ENCODE results near the gene STC2. TPM values are rescaled to one million over a fixed set of nuclear protein-coding genes. Genes with fewer than 3 reads are reported as not detected.

STC2 gene
- total RNA-seq, 1 donor from 2014 or later: 2.6 TPM

DNA sequence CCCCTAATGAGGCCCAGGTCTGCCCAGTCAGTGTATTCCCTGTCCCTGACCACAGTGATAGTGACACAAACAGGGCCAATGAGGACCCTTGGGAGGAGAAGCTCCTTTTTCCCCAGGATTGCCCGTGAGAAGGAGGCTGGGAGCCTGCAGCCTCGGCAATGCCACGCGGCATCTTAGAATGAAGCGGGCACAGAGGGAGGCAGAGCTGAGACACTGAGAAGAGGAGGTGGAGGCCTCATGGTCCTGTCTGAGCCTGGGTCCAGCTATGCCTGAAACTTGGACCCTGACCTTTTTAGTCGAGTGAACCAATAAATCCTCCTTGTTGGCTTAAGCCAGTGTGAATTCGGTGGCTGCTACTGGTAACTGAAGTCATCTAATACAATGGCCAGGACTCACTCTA, 28.4 kb downstream of the STC2 start:
- Mint-ChIP-seq H3K36me3 (ENCODE audit: low read depth) (no peaks in the 10 kb centered on the region), H3K27me3 (ENCODE audit: low read depth) (peaks cover 21% of the 10 kb centered on the region), H3K27ac (ENCODE audit: unreplicated experiment) (no peak overlapping the region), H3K4me1 (peaks cover 78% of the 10 kb centered on the region), H3K4me3 (no peak overlapping the region), H3K9me3 (no peaks in the 10 kb centered on the region)
- no peak for DNase-seq (ENCODE audit: low read depth, low spot score)
- TF ChIP-seq, protein P1, sequence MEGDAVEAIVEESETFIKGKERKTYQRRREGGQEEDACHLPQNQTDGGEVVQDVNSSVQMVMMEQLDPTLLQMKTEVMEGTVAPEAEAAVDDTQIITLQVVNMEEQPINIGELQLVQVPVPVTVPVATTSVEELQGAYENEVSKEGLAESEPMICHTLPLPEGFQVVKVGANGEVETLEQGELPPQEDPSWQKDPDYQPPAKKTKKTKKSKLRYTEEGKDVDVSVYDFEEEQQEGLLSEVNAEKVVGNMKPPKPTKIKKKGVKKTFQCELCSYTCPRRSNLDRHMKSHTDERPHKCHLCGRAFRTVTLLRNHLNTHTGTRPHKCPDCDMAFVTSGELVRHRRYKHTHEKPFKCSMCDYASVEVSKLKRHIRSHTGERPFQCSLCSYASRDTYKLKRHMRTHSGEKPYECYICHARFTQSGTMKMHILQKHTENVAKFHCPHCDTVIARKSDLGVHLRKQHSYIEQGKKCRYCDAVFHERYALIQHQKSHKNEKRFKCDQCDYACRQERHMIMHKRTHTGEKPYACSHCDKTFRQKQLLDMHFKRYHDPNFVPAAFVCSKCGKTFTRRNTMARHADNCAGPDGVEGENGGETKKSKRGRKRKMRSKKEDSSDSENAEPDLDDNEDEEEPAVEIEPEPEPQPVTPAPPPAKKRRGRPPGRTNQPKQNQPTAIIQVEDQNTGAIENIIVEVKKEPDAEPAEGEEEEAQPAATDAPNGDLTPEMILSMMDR (conservative IDR thresholded peaks at IDR 0.05): no peak

DNA sequence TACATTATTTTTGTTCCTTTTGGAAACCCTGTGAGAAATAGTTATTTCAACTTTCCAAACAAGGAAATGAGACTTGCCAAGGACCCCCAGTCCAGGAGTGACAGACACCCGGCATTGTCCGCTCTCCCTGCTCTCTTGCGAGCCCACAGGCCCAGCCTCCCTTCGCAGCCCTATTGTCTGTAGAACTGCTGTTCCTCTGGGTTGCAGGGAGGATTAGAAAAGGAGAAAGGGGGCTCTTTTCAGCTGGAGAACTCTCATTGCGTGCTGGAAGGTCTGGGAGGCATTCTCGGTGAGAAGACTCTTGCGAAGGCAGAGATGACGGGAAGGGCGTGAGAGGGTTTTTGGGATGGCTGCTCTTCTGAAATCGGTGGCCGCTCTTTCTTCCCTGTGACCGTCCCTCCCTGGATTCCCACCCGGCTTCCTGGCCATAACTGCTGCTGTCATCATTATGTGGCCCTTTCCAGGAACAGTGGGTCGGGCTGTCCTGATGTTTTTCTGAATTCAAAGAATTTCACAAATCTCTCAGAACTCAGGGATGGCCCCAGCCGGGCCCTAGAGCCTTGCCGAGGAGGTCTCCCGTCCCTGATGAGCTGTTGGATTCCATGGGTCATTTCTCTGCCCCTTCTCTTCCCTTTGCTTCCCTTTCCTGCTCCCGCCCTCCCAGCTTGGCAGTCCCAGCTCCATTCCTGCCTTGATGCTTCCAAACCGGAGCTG, 29.8 kb downstream of the STC2 start:
- H3K9me3 Mint-ChIP-seq: no peaks in the 10 kb centered on the region
- DNase-seq (ENCODE audit: low read depth, low spot score): no peak
- peak overlapping the region; percentile 17 for H3K4me3 Mint-ChIP-seq
- H3K27ac Mint-ChIP-seq (ENCODE audit: unreplicated experiment): no peak overlapping the region
- H3K4me1 Mint-ChIP-seq: peaks cover 75% of the 10 kb centered on the region
- TF ChIP-seq, protein P1 (conservative IDR thresholded peaks at IDR 0.05): no peak
- peaks cover 32% of the 10 kb centered on the region for H3K27me3 Mint-ChIP-seq (ENCODE audit: low read depth)
- H3K36me3 Mint-ChIP-seq (ENCODE audit: low read depth): no peaks in the 10 kb centered on the region

DNA sequence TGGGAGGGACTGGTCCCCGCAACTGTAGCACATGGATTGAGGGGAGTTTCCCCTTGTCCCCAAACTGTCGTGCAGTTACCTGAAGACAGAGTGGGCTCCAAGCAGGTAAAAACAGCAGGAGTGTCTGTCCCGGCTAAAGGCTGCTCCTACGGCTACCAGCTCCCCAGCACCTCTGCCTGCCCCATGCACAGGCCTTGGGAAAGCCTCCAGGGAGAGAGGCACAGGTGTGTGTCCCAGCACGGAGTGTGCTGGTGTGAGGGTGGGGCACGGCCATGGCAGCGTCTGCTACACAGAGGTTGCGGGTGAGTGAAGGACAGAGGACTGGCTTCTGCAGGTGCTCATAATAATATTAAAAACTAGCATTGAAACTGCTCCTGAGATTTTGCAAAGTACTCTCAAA, 30.4 kb downstream of the STC2 start:
- TF ChIP-seq, protein P1 (conservative IDR thresholded peaks at IDR 0.05): no peak
- Mint-ChIP-seq H3K27me3 (ENCODE audit: low read depth) (peaks cover 34% of the 10 kb centered on the region), H3K4me1 (peaks cover 69% of the 10 kb centered on the region), H3K4me3 (no peak overlapping the region), H3K36me3 (ENCODE audit: low read depth) (no peaks in the 10 kb centered on the region), H3K27ac (ENCODE audit: unreplicated experiment) (no peak overlapping the region), H3K9me3 (no peaks in the 10 kb centered on the region)
- no peak for DNase-seq (ENCODE audit: low read depth, low spot score)

DNA sequence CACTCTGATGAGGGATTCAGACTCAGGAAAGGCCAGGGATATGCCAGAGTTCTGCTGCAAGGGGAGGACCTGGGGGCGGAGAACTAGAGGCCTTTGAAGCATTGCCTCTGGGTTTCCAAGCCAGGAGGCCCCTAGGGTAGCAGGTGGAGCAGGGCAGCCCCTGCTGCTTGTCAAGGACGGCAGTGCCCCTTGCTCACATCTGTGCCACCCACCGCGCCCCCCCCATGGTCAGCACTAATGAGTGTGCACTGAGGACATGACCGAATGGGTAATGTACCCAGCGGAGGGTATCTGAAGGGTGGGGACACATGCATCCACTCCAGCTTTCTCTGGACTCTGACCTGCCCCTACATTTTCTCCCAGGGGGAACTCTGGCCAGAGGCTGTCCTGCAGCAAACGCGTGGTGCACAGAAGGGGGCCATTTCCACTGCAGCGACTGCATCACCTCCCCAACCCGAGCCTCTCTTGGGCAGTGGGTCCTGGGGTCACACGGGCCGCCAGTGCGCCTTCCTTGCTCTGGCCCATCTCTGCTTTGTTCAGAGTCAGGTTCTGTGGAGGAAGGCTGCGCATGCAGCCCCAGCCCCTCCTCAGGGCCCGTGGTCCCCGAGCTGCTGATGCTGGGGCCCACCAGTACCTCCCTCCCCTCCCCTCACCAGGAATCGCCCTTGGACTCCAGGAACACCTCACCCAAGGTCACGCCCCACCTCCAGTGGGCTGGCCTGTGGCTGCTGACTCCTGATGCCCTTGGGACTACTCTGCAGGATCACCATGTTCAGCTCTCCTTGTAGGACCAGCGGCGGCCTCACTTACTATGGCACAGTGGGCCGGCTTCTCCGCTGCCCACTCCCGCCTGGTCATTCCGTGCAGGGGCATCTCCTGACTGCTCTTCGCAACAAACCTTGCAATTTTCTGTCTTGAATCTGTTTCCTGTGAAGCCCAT, 31.2 kb downstream of the STC2 start:
- Mint-ChIP-seq H3K4me3 (no peak overlapping the region), H3K36me3 (ENCODE audit: low read depth) (no peaks in the 10 kb centered on the region), H3K27ac (ENCODE audit: unreplicated experiment) (no peak overlapping the region), H3K9me3 (no peaks in the 10 kb centered on the region), H3K4me1 (peaks cover 68% of the 10 kb centered on the region), H3K27me3 (ENCODE audit: low read depth) (peaks cover 38% of the 10 kb centered on the region)
- TF ChIP-seq, protein P1 (conservative IDR thresholded peaks at IDR 0.05): no peak
- DNase-seq (ENCODE audit: low read depth, low spot score): no peak

DNA sequence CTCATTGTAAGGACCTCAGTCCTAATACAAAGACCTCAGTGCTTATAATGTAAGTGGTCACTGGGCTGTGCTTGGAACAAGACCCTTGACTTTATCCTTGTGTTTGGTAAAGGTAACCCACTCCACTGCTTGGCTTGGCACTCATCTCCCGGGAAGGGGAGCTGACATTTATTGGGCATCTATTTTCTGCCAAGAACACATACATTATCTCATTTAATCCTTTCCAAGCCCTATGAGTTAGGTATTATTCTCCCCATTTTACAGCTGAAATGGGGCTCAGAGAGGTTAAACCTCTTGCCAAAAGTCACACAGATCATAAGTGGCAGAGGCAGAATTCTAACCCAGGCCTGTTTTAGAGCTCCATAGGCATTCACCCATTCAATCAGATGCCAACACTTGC, 32.4 kb downstream of the STC2 start:
- TF ChIP-seq, protein P1 (conservative IDR thresholded peaks at IDR 0.05): no peak
- no peaks in the 10 kb centered on the region for H3K36me3 Mint-ChIP-seq (ENCODE audit: low read depth)
- H3K27ac Mint-ChIP-seq (ENCODE audit: unreplicated experiment): no peak overlapping the region
- H3K4me1 Mint-ChIP-seq: peaks cover 72% of the 10 kb centered on the region
- no peak overlapping the region for H3K4me3 Mint-ChIP-seq
- DNase-seq (ENCODE audit: low read depth, low spot score): no peak
- peaks cover 48% of the 10 kb centered on the region for H3K27me3 Mint-ChIP-seq (ENCODE audit: low read depth)
- no peaks in the 10 kb centered on the region for H3K9me3 Mint-ChIP-seq

All from neural crest cell (in vitro differentiated cells).